GM19239 (cell line): ENCODE measurements around the gene GRIN1.

Source experiments
- DNase-seq: peaks from one replicate; pipeline ENCODE4 v3.0.0; 2011; ENCODE audit warnings: low spot score; ENCODE audit not compliant: insufficient read length
- FAIRE-seq: peaks from 2 replicates; lab custom pipeline; 2011; peaks lifted over from hg19 to GRCh38; lab: Jason Lieb, UNC

The GRIN1 gene

DNA sequence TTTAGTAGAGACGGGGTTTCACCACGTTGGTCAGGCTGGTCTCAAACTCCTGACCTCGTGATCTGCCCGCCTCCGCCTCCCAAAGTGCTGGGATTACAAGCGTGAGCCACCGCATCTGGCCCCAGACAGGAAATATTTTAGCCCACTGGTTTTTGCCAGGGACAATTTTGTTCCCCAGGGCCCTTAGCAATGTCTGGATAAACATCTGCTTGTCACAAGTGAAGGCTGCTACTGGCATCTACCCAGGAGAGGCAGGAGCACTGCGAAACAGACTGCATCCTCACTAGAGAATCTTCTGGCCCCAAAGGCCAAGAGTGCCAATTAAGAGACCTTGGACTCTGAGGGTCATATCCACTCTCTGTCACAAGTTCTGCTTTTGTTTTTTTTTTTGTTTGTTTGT lies 64.0 kb downstream of the GRIN1 start:
- DNase-seq: no peak
- FAIRE-seq: no peak

DNA sequence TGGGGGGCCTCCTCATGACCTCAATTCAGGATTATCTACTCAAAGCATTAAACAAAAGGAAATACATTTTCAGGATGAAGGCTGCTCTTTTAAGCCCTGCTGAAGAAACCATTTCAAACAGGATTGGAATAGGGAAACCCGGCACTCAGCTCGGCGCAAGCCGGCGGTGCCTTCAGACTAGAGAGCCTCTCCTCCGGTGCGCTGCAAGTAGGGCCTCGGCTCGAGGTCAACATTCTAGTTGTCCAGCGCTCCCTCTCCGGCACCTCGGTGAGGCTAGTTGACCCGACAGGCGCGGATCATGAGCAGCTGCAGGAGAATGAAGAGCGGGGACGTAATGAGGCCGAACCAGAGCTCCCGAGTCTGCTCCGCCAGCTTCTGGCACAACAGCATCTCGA lies 65.8 kb downstream of the GRIN1 start:
- no peak for DNase-seq
- FAIRE-seq: no peak

- FAIRE-seq (peak; percentile 89), DNase-seq (peak; percentile 98)
Measured at GRCh38 chr9:137205126-137206069, 66.4 kb downstream of the GRIN1 start, which contains the start of the genes NDOR1 and TMEM203. Gene NDOR1 (plus strand): TSS chr9:137205700. CDS start chr9:137205778, 78 bp downstream. Gene TMEM203 (minus strand): TSS chr9:137205648. CDS start chr9:137205414, 234 bp downstream.

DNA sequence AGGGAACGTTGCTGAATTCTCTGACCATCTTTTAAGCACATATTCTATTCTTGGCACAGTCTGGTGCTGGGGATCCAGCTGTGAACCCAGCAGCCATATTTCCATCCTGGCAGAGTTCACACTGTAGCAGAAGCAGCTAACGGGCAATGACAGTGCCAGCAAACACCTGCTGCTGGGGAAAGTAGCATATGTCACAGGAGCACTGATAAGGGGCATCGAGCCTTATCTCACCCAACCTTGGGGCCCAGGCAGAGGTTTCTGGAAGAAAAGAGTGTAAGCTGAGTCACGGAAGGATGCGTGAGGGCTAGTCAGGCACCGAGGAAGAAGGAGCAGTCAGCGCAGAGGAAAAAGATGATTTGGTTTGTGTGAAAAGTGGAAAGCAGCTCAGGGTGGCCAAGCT lies 67.6 kb downstream of the GRIN1 start:
- no peak for DNase-seq
- FAIRE-seq: no peak

- DNase-seq (no peak), FAIRE-seq (no peak)
Measured at GRCh38 chr9:137211532-137211931, 72.6 kb downstream of the GRIN1 start.

GRCh38 chr9:137212520-137212919 lies 73.6 kb downstream of the GRIN1 start:
- FAIRE-seq (no peak), DNase-seq (no peak)

- FAIRE-seq (no peak), DNase-seq (no peak)
Measured at GRCh38 chr9:137213160-137214060, 74.5 kb downstream of the GRIN1 start.

- FAIRE-seq: no peak
- no peak for DNase-seq
Measured at GRCh38 chr9:137214620-137215019, 75.7 kb downstream of the GRIN1 start.

DNA sequence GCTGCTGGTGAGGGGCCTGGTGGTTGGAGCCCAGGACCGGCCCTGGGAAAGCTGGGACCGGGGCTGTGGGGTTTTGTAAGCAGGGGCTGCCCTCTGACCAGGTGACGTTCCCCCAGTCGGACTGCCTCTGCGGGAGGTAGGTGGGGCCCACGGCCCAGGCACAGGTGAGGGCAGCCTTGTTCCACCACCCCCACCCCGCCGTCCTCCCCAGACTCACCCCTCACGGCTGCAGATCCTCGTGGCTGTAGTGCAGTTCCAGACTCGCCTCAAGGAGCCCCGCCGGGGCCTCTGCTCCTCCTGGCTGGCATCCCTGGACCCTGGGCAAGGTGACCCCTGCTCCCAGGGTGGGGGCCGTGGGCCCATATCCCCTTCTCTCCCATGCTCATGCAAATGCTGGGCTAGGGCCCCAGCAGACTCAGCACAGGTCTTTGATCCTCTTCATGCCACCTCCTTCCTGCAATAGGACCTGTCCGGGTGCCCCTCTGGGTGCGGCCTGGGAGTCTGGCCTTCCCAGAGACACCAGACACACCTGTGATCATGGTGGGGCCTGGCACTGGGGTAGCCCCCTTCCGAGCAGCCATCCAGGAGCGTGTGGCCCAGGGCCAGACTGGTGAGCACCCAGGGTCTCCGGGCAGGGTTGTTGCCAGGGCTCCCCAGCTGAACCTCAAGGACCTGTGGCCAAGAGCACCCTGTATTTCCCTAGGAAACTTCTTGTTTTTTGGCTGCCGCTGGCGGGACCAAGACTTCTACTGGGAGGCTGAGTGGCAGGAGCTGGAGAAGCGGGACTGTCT lies 76.4 kb downstream of the GRIN1 start:
- FAIRE-seq: no peak

DNA sequence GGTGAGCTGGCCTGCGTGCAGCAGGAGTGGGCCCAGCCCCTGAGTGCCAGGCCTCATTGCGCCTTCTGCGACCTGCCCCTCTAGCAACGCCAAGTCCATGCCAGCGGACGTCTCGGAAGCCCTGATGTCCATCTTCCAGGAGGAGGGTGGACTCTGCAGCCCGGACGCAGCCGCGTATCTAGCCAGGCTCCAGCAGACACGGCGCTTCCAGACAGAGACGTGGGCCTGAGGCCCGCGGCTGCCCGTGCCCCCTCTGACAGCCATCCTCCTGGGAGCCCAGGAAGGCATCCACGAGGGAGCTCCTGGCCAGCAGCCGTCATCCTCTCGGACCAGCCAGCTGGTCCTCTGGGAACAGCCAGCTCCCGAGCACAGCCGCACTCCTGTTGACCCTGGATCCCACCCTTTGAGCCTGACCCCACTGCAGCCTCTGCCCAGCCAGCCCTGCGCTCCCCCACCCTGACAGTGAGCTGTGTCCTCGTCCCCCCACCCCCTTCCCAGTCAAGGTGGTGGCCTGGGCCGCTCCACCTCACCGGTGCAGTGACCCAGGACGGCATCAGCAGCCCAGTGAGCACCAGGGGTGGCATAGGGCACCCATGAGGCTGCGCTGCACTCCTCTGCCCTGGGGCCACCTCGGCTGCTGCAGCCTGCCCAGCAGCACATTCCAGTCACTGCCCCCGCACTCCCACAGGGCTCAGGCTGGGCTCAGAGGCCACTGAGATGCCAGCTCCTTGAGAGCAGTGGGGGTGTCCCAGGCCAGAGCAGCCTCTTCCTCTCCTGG lies 77.4 kb downstream of the GRIN1 start:
- DNase-seq (no peak), FAIRE-seq (no peak)

More for the DNA sequence above, 76.4 kb downstream of the GRIN1 start:
- DNase-seq: no peak

- FAIRE-seq: no peak
- no peak for DNase-seq
Measured at GRCh38 chr9:137217276-137218211, 78.6 kb downstream of the GRIN1 start.

DNA sequence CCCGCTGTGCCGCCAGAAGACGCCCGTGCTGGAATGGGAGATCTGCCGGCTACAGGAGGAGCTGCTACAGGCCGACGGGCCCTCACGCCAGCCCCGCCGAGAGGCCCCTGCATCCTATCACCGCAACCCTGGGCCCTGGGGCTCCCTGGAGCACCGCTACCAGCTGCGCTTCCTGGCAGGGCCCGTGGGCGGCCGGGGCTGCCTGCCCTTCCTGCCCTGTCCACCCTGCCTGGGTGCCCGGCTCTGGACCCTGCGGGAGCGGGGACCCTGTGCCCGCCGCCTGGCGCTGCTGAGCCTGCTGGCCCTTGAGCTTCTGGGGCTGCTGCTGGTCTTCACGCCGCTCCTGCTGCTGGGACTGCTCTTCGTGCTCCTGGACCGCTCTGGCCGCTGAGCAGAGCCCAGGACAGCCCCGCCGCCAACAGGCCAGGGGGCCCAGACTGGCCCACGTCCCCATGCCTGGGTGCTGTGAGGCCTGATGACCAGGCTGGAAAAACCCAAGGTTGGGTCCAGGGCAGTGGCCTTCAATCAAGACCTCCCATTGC lies 79.3 kb downstream of the GRIN1 start:
- no peak for FAIRE-seq
- DNase-seq: no peak
